Spleen (tissue), 7 donors: ENCODE measurements around the gene AKR1C8.

Experiments used
- POLR2AphosphoS5 ChIP-seq, 3 donors: sonication (generic); formaldehyde crosslinking; IDR thresholded peaks; one replicate each; pipeline ENCODE4 v1.5.1; 2017; ENCODE audit warnings: antibody characterized with exemption in 3 of 3
- TF ChIP-seq, protein P1 (sequence below), 11 experiments: fragments of 200-600 bp in 7 of 11; fragments of 450-650 bp in 4 of 11; sonication (generic) in 4 of 11; IDR thresholded peaks in 8 of 11; conservative IDR thresholded peaks in 3 of 11; 1 replicate in 7 of 11; 2 replicates in 4 of 11; pipeline versions ENCODE4 v1.4.0 to v1.8.0; 2016 to 2021; ENCODE audit warnings: antibody characterized with exemption in 11 of 11, inconsistent platforms in 4 of 11, mild to moderate bottlenecking in 1 of 11
- donor health status: DM: no; HTN: no; CAD: no; lungs with moderate emphysema.
- donor health status: DM: no; HTN: no; CAD: no.
- donor health status: DM: no; HTN: no; CAD: no.

DNA sequence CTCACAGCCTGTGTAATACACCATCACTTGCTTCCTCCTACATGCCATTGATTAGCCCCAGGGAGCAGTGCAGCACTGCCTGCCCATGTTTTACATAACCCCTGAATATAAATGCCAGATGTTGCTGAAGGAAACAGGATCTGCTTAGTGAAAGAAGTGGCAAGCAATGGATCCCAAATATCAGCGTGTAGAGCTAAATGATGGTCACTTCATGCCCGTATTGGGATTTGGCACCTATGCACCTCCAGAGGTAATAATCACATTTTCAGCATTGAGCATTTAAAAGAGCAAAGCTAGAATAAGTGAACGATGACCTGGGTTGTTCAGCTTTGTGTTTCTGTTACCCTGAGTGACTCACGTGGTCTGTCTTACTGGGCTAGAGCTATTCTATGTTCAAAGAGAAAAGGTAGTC lies 11.8 kb upstream of the AKR1C8 start, which contains the start of gene AKR1C4:
- TF ChIP-seq, protein P1, sequence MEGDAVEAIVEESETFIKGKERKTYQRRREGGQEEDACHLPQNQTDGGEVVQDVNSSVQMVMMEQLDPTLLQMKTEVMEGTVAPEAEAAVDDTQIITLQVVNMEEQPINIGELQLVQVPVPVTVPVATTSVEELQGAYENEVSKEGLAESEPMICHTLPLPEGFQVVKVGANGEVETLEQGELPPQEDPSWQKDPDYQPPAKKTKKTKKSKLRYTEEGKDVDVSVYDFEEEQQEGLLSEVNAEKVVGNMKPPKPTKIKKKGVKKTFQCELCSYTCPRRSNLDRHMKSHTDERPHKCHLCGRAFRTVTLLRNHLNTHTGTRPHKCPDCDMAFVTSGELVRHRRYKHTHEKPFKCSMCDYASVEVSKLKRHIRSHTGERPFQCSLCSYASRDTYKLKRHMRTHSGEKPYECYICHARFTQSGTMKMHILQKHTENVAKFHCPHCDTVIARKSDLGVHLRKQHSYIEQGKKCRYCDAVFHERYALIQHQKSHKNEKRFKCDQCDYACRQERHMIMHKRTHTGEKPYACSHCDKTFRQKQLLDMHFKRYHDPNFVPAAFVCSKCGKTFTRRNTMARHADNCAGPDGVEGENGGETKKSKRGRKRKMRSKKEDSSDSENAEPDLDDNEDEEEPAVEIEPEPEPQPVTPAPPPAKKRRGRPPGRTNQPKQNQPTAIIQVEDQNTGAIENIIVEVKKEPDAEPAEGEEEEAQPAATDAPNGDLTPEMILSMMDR (IDR thresholded peaks at IDR 0.05 in 8 of 11, conservative IDR thresholded peaks at IDR 0.05 in 3 of 11) = no peak
- TF ChIP-seq POLR2AphosphoS5 (IDR thresholded peaks at IDR 0.05) = no peak
